ENCODE data around the gene NUDT19. TPM values are rescaled to one million over a fixed set of nuclear protein-coding genes. Genes with fewer than 3 reads are reported as not detected.

NUDT19 gene
- total and polyA plus RNA-seq, 2 experiments from 2014 or later: 2.4 to 3.9 TPM

DNA sequence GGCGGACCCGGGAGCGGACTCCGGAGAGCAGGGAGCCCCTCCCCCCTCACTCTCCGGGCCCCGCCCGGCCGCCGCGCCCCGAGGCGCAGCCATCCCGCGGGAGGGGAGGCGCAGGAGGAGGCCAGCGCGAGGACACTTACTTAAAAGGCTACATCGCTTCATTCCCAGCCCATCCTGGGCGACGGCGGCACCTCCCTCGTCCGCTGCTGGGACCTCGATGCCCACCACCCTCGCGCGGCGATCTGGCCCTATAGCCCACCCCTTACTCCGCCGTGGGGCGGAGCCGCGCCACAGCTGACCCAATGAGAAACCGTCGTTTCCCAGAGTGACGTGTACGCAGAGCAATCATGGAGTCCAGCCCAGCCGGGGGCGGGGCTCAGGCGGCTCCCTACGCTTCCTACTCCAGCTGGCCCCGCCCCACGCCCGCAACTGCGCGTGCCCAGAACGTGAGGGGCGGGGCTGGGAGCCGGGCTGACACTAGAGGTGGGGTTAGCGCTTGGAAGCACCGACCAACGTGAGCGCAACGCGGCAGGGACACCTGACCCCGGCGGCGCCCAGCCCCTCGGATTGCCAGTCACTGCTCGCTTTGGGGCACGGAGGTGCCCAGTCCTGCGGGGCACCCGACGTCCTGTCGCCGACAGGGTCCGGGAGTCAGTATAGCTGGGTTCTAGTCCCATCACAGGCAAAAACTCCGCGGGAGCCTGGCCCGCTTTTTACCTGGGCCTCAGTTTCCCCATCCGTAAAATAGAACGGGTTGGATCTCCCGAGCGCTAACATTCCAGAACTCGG, 16.5 kb upstream of the NUDT19 start, which contains the start of gene ANKRD27:
TSS of gene ANKRD27 (minus strand) at position 250 of the 789 bp plus-strand sequence. CDS start 16,165 bp downstream, outside the sequence.
- Mint-ChIP-seq H3K9me3 (peaks cover 3% of the 10 kb centered on the region; the same call in 1 of the 3 replicates), H3K36me3 (ENCODE audit: low read depth) (no peaks in the 10 kb centered on the region; the same call in 2 of the 3 replicates), H3K4me3 (peak within 1 kb of the TSS; percentile 93), H3K27me3 (ENCODE audit: insufficient read depth, low read depth, poor library complexity) (peaks cover 36% of the 10 kb centered on the region), H3K4me1 (peaks cover 24% of the 10 kb centered on the region), H3K27ac (0 out of 2 replicates have a peak within 1 kb of the TSS, but pooled peaks have one; percentile 73)
- Histone ChIP-seq H3K9me2 (ENCODE audit: insufficient read depth) (no peaks in the 10 kb centered on the region), H3F3A (replicated peaks; ENCODE audit: low read depth) (0 out of 2 replicates have a peak, but pooled peaks cover 5% of the 10 kb centered on the region), H3K79me2 (replicated peaks; ENCODE audit: insufficient read depth) (peaks cover 43% of the 10 kb centered on the region), H2AFZ (peak within 1 kb of the TSS; percentile 90), H3K27ac (ENCODE audit: low read depth) (no peak within 1 kb of the TSS), H3K36me3 (ENCODE audit: insufficient read depth) (no peaks in the 10 kb centered on the region), H3K4me3 (peak within 1 kb of the TSS; percentile 85), H3K4me1 (ENCODE audit: insufficient read depth) (peaks cover 14% of the 10 kb centered on the region; the same call in 1 of the 2 replicates), H4K20me1 (replicated peaks; ENCODE audit: insufficient read depth) (peaks cover 20% of the 10 kb centered on the region), H3K4me2 (peak within 1 kb of the TSS; percentile 97), H3K27me3 (ENCODE audit: insufficient read depth) (peaks cover 45% of the 10 kb centered on the region)
- ATAC-seq (peak; percentile 84), DNase-seq (ENCODE audit: low spot score) (peak; percentile 99)
- peak; percentile 62; the same call in 1 of the 2 replicates for TF ChIP-seq CREB1 (CRISPR knock-in tag; IDR thresholded peaks at IDR 0.05; ENCODE audit: low read depth)
- TF ChIP-seq, protein P1, sequence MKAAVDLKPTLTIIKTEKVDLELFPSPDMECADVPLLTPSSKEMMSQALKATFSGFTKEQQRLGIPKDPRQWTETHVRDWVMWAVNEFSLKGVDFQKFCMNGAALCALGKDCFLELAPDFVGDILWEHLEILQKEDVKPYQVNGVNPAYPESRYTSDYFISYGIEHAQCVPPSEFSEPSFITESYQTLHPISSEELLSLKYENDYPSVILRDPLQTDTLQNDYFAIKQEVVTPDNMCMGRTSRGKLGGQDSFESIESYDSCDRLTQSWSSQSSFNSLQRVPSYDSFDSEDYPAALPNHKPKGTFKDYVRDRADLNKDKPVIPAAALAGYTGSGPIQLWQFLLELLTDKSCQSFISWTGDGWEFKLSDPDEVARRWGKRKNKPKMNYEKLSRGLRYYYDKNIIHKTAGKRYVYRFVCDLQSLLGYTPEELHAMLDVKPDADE (IDR thresholded peaks at IDR 0.05): no peak
- TF ChIP-seq POLR2AphosphoS5 (IDR thresholded peaks at IDR 0.05; ENCODE audit: low read depth): peak; percentile 85

DNA sequence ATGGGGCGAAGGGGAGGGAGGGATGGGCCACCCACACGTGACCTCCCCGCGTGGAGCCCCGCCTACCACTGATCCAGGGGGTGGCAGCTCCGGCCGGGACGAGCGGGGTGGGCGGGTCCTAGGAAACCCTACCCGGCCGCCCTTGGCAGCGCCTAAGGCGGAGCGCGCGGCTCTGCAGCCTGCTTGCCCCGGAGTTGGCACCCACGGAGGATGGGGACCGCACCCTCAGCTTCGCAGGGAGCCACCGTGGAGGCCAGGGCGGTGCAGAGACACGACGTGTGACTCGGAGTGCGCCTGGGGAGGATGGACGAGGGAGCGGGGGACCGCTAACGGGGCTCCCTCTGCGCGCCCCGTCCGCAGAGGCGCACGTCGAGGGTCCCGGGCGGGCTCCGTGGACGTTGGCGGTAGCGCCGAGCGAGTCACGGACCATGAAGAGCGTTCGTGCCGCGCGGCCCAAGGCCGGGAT, 15.9 kb upstream of the NUDT19 start, which contains the start of gene RGS9BP:
TSS of gene RGS9BP (plus strand) at position 129 of the 466 bp plus-strand sequence. CDS start 416 bp downstream, outside the sequence.
- no peak within 1 kb of the TSS for H3K27ac Mint-ChIP-seq
- Histone ChIP-seq H4K20me1 (replicated peaks; ENCODE audit: insufficient read depth) (peaks cover 20% of the 10 kb centered on the region), H3K4me3 (peak within 1 kb of the TSS; percentile 85), H3K4me1 (ENCODE audit: insufficient read depth) (peaks cover 14% of the 10 kb centered on the region; the same call in 1 of the 2 replicates), H3K9me2 (ENCODE audit: insufficient read depth) (no peaks in the 10 kb centered on the region), H3K36me3 (ENCODE audit: insufficient read depth) (no peaks in the 10 kb centered on the region), H3K79me2 (replicated peaks; ENCODE audit: insufficient read depth) (peaks cover 37% of the 10 kb centered on the region), H2AFZ (peak within 1 kb of the TSS; percentile 90), H3K27me3 (ENCODE audit: insufficient read depth) (peaks cover 45% of the 10 kb centered on the region), H3K27ac (ENCODE audit: low read depth) (no peak within 1 kb of the TSS), H3F3A (replicated peaks; ENCODE audit: low read depth) (0 out of 2 replicates have a peak, but pooled peaks cover 5% of the 10 kb centered on the region), H3K4me2 (peak within 1 kb of the TSS; percentile 97)
- no peaks in the 10 kb centered on the region; the same call in 2 of the 3 replicates for H3K36me3 Mint-ChIP-seq (ENCODE audit: low read depth)
- TF ChIP-seq EZH2 (IDR thresholded peaks at IDR 0.05; ENCODE audit: low read depth, unreplicated experiment): peak; percentile 40
- TF ChIP-seq STAT1 (IDR thresholded peaks at IDR 0.05; ENCODE audit: unreplicated experiment): no peak
- no peak for TF ChIP-seq CREB1 (CRISPR knock-in tag; IDR thresholded peaks at IDR 0.05; ENCODE audit: low read depth)
- no peak for TF ChIP-seq CTCF (conservative IDR thresholded peaks at IDR 0.05; ENCODE audit: low read depth in 2 of 2)
- no peak for TF ChIP-seq POLR2AphosphoS5 (IDR thresholded peaks at IDR 0.05; ENCODE audit: low read depth)
- DNase-seq (ENCODE audit: low spot score): peak; percentile 64
- H3K4me3 Mint-ChIP-seq: peak within 1 kb of the TSS; percentile 72
- peaks cover 24% of the 10 kb centered on the region for H3K4me1 Mint-ChIP-seq
- peak; percentile 50 for ATAC-seq
- H3K27me3 Mint-ChIP-seq (ENCODE audit: insufficient read depth, low read depth, poor library complexity): peaks cover 36% of the 10 kb centered on the region
- peaks cover 3% of the 10 kb centered on the region; the same call in 1 of the 3 replicates for H3K9me3 Mint-ChIP-seq

Data from GM23338 (cell line).